Peyer's patch (tissue), 4 donors: ENCODE data around the gene C9orf40. TPM values are rescaled to one million over a fixed set of nuclear protein-coding genes. Genes with fewer than 3 reads are reported as not detected.

Source experiments
- DNase-seq, 3 donors: peaks; one replicate each; pipeline ENCODE4 v3.0.0-alpha.2; 2017 to 2019
- H3K27ac ChIP-seq, 4 donors: fragments of 200-600 bp; sonication (generic); one replicate each; pipeline ENCODE4 v1.5.1; 2016 to 2019
- H3K27me3 ChIP-seq, 2 donors: fragments of 200-600 bp; sonication (generic); one replicate each; pipeline ENCODE4 v1.5.1; 2019
- H3K36me3 ChIP-seq, 3 donors: fragments of 200-600 bp; sonication (generic); one replicate each; pipeline ENCODE4 v1.5.1; 2016 to 2019
- H3K4me1 ChIP-seq, 4 donors: fragments of 200-600 bp; sonication (generic); one replicate each; pipeline ENCODE4 v1.5.1; 2016 to 2019
- H3K4me3 ChIP-seq, 4 donors: fragments of 200-600 bp; sonication (generic); 1 replicate in 3 of 4; 2 replicates in 1 of 4; pipeline ENCODE4 v1.5.1; 2016 to 2019; ENCODE audit warnings: mild to moderate bottlenecking in 1 of 4
- H3K9me3 ChIP-seq, 4 donors: fragments of 200-600 bp; sonication (generic); one replicate each; pipeline ENCODE4 v1.5.1; 2016 to 2019; ENCODE audit warnings: mild to moderate bottlenecking in 1 of 4
- CTCF ChIP-seq, 6 experiments: fragments of 450-650 bp in 4 of 6; fragments of 200-600 bp in 2 of 6; sonication (generic) in 1 of 6; IDR thresholded peaks; one replicate each; pipeline ENCODE4 v1.5.1; 2017 to 2019; ENCODE audit warnings: antibody characterized with exemption in 6 of 6, mild to moderate bottlenecking in 3 of 6, moderate library complexity in 1 of 6
- POLR2A ChIP-seq, 2 donors: fragments of 450-650 bp; IDR thresholded peaks; one replicate each; pipeline ENCODE4 v1.5.1; 2017; ENCODE audit warnings: antibody characterized with exemption in 2 of 2, mild to moderate bottlenecking in 2 of 2, moderate library complexity in 2 of 2
- total RNA-seq, 4 donors: library from RNA; depleted of rRNA; stranded (reverse); fragments of >200 nt; gene quantifications; one replicate each; pipeline ENCODE4 v1.1.0, GENCODE V29; 2016

Gene C9orf40
- total RNA-seq, 4 donors from 2014 or later = 8.3 to 22.2 (median 9.2) TPM

GRCh38 chr9:74942801-74943200, 9.9 kb downstream of the C9orf40 start:
- TF ChIP-seq POLR2A (IDR thresholded peaks at IDR 0.05) = no peak
- no peak for TF ChIP-seq CTCF (IDR thresholded peaks at IDR 0.05)
- no peak for DNase-seq

GRCh38 chr9:74940600-74940999, 12.1 kb downstream of the C9orf40 start:
- DNase-seq = no peak
- Histone ChIP-seq H3K4me3 (no peak overlapping the region), H3K9me3 (no peaks in the 10 kb centered on the region), H3K27ac (no peak overlapping the region), H3K36me3 (no peaks in the 10 kb centered on the region), H3K4me1 (no peaks in the 10 kb centered on the region), H3K27me3 (no peaks in the 10 kb centered on the region)
- TF ChIP-seq POLR2A (IDR thresholded peaks at IDR 0.05) (no peak), CTCF (IDR thresholded peaks at IDR 0.05) (peak in 2 of 6 experiments; percentile 6 to 81)

More at GRCh38 chr9:74942801-74943200, 9.9 kb downstream of the C9orf40 start:
- Histone ChIP-seq H3K4me3 (no peak overlapping the region), H3K4me1 (no peaks in the 10 kb centered on the region), H3K27me3 (no peaks in the 10 kb centered on the region), H3K36me3 (no peaks in the 10 kb centered on the region), H3K27ac (no peak overlapping the region), H3K9me3 (no peaks in the 10 kb centered on the region)

GRCh38 chr9:74935008-74935407, 17.7 kb downstream of the C9orf40 start:
- Histone ChIP-seq H3K36me3 (no peaks in the 10 kb centered on the region), H3K4me1 (no peaks in the 10 kb centered on the region), H3K9me3 (peaks cover 0 to 9% (median 0%) of the 10 kb centered on the region in 4 donors), H3K4me3 (no peak overlapping the region), H3K27me3 (no peaks in the 10 kb centered on the region), H3K27ac (no peak overlapping the region)
- TF ChIP-seq CTCF (IDR thresholded peaks at IDR 0.05) (no peak), POLR2A (IDR thresholded peaks at IDR 0.05) (no peak)
- DNase-seq = no peak

GRCh38 chr9:74921737-74922136, 31.0 kb downstream of the C9orf40 start:
- peak in 1 of 3 donors; percentile 59 for DNase-seq
- H3K9me3 ChIP-seq = no peaks in the 10 kb centered on the region
- H3K27ac ChIP-seq = peak overlapping the region in 2 of 4 donors; percentile 50 to 69
- TF ChIP-seq POLR2A (IDR thresholded peaks at IDR 0.05) (no peak), CTCF (IDR thresholded peaks at IDR 0.05) (no peak)
- H3K36me3 ChIP-seq = no peaks in the 10 kb centered on the region
- no peaks in the 10 kb centered on the region for H3K4me1 ChIP-seq
- H3K4me3 ChIP-seq = no peak overlapping the region
- no peaks in the 10 kb centered on the region for H3K27me3 ChIP-seq

- Histone ChIP-seq H3K27ac (peak overlapping the region in 2 of 4 donors; percentile 50 to 69), H3K4me1 (no peaks in the 10 kb centered on the region), H3K9me3 (no peaks in the 10 kb centered on the region), H3K4me3 (no peak overlapping the region), H3K36me3 (no peaks in the 10 kb centered on the region), H3K27me3 (no peaks in the 10 kb centered on the region)
- TF ChIP-seq POLR2A (IDR thresholded peaks at IDR 0.05) (no peak), CTCF (IDR thresholded peaks at IDR 0.05) (no peak)
- no peak for DNase-seq
Observed at GRCh38 chr9:74920944-74921626, 31.6 kb downstream of the C9orf40 start.
